Spleen (tissue), 7 donors: ENCODE data around the gene GNAI3.

Experiments
- POLR2A ChIP-seq, 3 donors: fragments of 450-650 bp; IDR thresholded peaks; one replicate each; pipeline ENCODE4 v1.5.1; 2017; ENCODE audit warnings: antibody characterized with exemption in 3 of 3, mild to moderate bottlenecking in 1 of 3
- TF ChIP-seq, protein P1 (sequence below), 11 experiments: fragments of 200-600 bp in 7 of 11; fragments of 450-650 bp in 4 of 11; sonication (generic) in 4 of 11; IDR thresholded peaks in 8 of 11; conservative IDR thresholded peaks in 3 of 11; 1 replicate in 7 of 11; 2 replicates in 4 of 11; pipeline versions ENCODE4 v1.4.0 to v1.8.0; 2016 to 2021; ENCODE audit warnings: antibody characterized with exemption in 11 of 11, inconsistent platforms in 4 of 11, mild to moderate bottlenecking in 1 of 11
- donor health status: DM: no; HTN: no; CAD: no; lungs with moderate emphysema.
- donor health status: DM: no; HTN: no; CAD: no.
- donor health status: DM: no; HTN: no; CAD: no.

DNA sequence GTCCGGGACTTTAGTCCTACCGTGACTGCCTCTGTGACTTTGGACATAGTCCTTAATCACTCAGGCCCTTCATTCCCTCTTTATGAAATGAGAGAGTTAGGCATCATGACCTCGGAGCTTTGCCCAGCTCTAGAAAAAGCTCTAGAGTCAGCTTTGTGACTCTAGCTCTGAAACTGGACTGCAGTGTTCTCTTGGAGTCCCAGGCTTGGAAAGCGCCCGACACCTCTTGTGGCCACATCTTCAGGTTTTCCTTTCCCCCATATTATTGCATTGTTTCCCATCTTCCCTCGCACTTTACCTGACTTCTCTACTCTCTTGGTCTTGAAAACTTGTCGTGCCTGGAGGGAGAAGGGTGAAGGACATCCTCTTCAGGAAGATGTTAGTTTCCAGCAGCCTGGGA is 26.4 kb upstream of the GNAI3 start:
- TF ChIP-seq, protein P1, sequence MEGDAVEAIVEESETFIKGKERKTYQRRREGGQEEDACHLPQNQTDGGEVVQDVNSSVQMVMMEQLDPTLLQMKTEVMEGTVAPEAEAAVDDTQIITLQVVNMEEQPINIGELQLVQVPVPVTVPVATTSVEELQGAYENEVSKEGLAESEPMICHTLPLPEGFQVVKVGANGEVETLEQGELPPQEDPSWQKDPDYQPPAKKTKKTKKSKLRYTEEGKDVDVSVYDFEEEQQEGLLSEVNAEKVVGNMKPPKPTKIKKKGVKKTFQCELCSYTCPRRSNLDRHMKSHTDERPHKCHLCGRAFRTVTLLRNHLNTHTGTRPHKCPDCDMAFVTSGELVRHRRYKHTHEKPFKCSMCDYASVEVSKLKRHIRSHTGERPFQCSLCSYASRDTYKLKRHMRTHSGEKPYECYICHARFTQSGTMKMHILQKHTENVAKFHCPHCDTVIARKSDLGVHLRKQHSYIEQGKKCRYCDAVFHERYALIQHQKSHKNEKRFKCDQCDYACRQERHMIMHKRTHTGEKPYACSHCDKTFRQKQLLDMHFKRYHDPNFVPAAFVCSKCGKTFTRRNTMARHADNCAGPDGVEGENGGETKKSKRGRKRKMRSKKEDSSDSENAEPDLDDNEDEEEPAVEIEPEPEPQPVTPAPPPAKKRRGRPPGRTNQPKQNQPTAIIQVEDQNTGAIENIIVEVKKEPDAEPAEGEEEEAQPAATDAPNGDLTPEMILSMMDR (IDR thresholded peaks at IDR 0.05 in 8 of 11, conservative IDR thresholded peaks at IDR 0.05 in 3 of 11): no peak
- TF ChIP-seq POLR2A (IDR thresholded peaks at IDR 0.05): no peak
